Parathyroid adenoma (tissue), 2 donors: ENCODE measurements around the gene RPRD1A.

Experiments
- H2AFZ ChIP-seq: fragments of 300-600 bp; sonication (generic); one replicate; pipeline ENCODE4 v1.7.0; 2017; ENCODE audit warnings: antibody characterized with exemption, mild to moderate bottlenecking
- H3K27ac ChIP-seq: fragments of 300-600 bp; sonication (generic); one replicate; pipeline ENCODE4 v1.7.0; 2017
- H3K27me3 ChIP-seq: fragments of 300-600 bp; sonication (generic); one replicate; pipeline ENCODE4 v1.7.0; 2017; ENCODE audit warnings: low read length; ENCODE audit not compliant: control insufficient read depth, insufficient read depth
- H3K36me3 ChIP-seq: fragments of 300-600 bp; sonication (generic); one replicate; pipeline ENCODE4 v1.7.0; 2017; ENCODE audit warnings: low read length; ENCODE audit not compliant: control insufficient read depth, insufficient read depth
- H3K4me1 ChIP-seq: fragments of 300-600 bp; sonication (generic); one replicate; pipeline ENCODE4 v1.7.0; 2017; ENCODE audit warnings: control low read depth
- H3K4me2 ChIP-seq: fragments of 300-600 bp; sonication (generic); one replicate; pipeline ENCODE4 v1.7.0; 2017; ENCODE audit warnings: low read length
- H3K4me3 ChIP-seq: fragments of 300-600 bp; sonication (generic); one replicate; pipeline ENCODE4 v1.7.0; 2017; ENCODE audit warnings: low read depth, low read length
- H3K79me2 ChIP-seq: fragments of 300-600 bp; sonication (generic); one replicate; pipeline ENCODE4 v1.7.0; 2017; ENCODE audit warnings: control low read depth
- H3K9ac ChIP-seq: fragments of 300-600 bp; sonication (generic); one replicate; pipeline ENCODE4 v1.7.0; 2017; ENCODE audit warnings: mild to moderate bottlenecking
- H3K9me3 ChIP-seq: fragments of 300-600 bp; sonication (generic); one replicate; pipeline ENCODE4 v1.7.0; 2017; ENCODE audit warnings: low read length; ENCODE audit not compliant: control insufficient read depth
- TF ChIP-seq, protein P1 (sequence below): fragments of 300-600 bp; sonication (generic); IDR thresholded peaks from one replicate; pipeline ENCODE4 v1.7.0; 2017; ENCODE audit warnings: antibody characterized with exemption, mild to moderate bottlenecking
- donor health status: primary hyperparathyroidism.

Gene RPRD1A

GRCh38 chr18:36109737-36110136 is 42.4 kb upstream of the RPRD1A start:
- H3K27me3 ChIP-seq: no peaks in the 10 kb centered on the region
- H3K79me2 ChIP-seq: no peaks in the 10 kb centered on the region
- H3K4me3 ChIP-seq: no peak overlapping the region
- TF ChIP-seq, protein P1, sequence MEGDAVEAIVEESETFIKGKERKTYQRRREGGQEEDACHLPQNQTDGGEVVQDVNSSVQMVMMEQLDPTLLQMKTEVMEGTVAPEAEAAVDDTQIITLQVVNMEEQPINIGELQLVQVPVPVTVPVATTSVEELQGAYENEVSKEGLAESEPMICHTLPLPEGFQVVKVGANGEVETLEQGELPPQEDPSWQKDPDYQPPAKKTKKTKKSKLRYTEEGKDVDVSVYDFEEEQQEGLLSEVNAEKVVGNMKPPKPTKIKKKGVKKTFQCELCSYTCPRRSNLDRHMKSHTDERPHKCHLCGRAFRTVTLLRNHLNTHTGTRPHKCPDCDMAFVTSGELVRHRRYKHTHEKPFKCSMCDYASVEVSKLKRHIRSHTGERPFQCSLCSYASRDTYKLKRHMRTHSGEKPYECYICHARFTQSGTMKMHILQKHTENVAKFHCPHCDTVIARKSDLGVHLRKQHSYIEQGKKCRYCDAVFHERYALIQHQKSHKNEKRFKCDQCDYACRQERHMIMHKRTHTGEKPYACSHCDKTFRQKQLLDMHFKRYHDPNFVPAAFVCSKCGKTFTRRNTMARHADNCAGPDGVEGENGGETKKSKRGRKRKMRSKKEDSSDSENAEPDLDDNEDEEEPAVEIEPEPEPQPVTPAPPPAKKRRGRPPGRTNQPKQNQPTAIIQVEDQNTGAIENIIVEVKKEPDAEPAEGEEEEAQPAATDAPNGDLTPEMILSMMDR: no peak
- no peaks in the 10 kb centered on the region for H3K4me1 ChIP-seq
- H3K4me2 ChIP-seq: no peak overlapping the region
- no peak overlapping the region for H3K9ac ChIP-seq
- no peak overlapping the region for H3K27ac ChIP-seq
- no peaks in the 10 kb centered on the region for H3K9me3 ChIP-seq
- no peak overlapping the region for H2AFZ ChIP-seq
- no peaks in the 10 kb centered on the region for H3K36me3 ChIP-seq

- TF ChIP-seq, protein P1: no peak
- Histone ChIP-seq H3K4me2 (no peak overlapping the region), H3K9ac (no peak overlapping the region), H3K27ac (no peak overlapping the region), H3K36me3 (no peaks in the 10 kb centered on the region), H3K4me1 (no peaks in the 10 kb centered on the region), H3K4me3 (no peak overlapping the region), H3K27me3 (no peaks in the 10 kb centered on the region), H3K79me2 (no peaks in the 10 kb centered on the region), H3K9me3 (no peaks in the 10 kb centered on the region), H2AFZ (no peak overlapping the region)
Observed at GRCh38 chr18:36108601-36109000, 41.2 kb upstream of the RPRD1A start.

- Histone ChIP-seq H3K79me2 (no peaks in the 10 kb centered on the region), H3K36me3 (no peaks in the 10 kb centered on the region), H3K27me3 (no peaks in the 10 kb centered on the region), H3K4me2 (no peak overlapping the region), H3K4me3 (no peak overlapping the region), H2AFZ (no peak overlapping the region), H3K27ac (no peak overlapping the region), H3K9ac (no peak overlapping the region), H3K9me3 (no peaks in the 10 kb centered on the region), H3K4me1 (no peaks in the 10 kb centered on the region)
- TF ChIP-seq, protein P1: no peak
Observed at GRCh38 chr18:36108196-36108595, 40.8 kb upstream of the RPRD1A start.

GRCh38 chr18:36107477-36107876 is 40.1 kb upstream of the RPRD1A start:
- no peak overlapping the region for H3K4me2 ChIP-seq
- H3K9ac ChIP-seq: no peak overlapping the region
- H3K79me2 ChIP-seq: no peaks in the 10 kb centered on the region
- TF ChIP-seq, protein P1: no peak
- no peaks in the 10 kb centered on the region for H3K9me3 ChIP-seq
- H3K4me1 ChIP-seq: no peaks in the 10 kb centered on the region
- H2AFZ ChIP-seq: no peak overlapping the region
- no peak overlapping the region for H3K4me3 ChIP-seq
- H3K36me3 ChIP-seq: no peaks in the 10 kb centered on the region
- no peak overlapping the region for H3K27ac ChIP-seq
- H3K27me3 ChIP-seq: no peaks in the 10 kb centered on the region

DNA sequence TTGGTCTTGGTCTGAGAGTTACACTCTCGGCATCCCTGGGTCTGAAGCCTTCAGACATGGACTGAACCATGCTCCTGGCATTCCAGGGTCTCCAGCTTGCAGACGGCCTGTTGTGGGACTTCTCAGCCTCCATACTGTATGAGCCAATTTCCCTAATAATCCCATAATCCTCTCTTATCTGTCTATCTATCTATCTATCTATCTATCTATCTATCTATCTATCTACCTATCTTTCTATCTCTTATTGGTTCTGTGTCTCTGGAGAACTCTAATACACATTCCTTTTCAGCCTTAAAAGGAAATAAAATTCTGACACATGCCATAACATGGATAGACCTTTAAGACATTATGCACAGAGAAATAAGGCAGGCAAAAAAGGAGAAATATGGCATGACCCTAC is 37.4 kb upstream of the RPRD1A start:
- Histone ChIP-seq H3K27me3 (no peaks in the 10 kb centered on the region), H3K36me3 (no peaks in the 10 kb centered on the region), H3K4me3 (no peak overlapping the region), H3K79me2 (no peaks in the 10 kb centered on the region), H3K27ac (no peak overlapping the region), H3K9me3 (no peaks in the 10 kb centered on the region), H2AFZ (no peak overlapping the region), H3K4me1 (no peaks in the 10 kb centered on the region), H3K9ac (no peak overlapping the region), H3K4me2 (no peak overlapping the region)
- TF ChIP-seq, protein P1: no peak
